ENCODE data around the gene ITGA8. TPM values are rescaled to one million over a fixed set of nuclear protein-coding genes. Genes with fewer than 3 reads are reported as not detected.
A peak's percentile ranks its signal among the peaks of the same experiment; 100 is the strongest.
"Not testable (repeated sequence)": the region's sequence is repeated elsewhere in the genome, so short reads cannot be mapped to it uniquely, and the experiment has no call there.

Gene ITGA8
- total RNA-seq, 3 donors from 2014 or later: 2.2 to 3.4 (median 2.5) TPM

- no peaks in the 10 kb centered on the region for H3K4me1 ChIP-seq (ENCODE audit: low read depth)
- no peaks in the 10 kb centered on the region for H3K36me3 ChIP-seq (ENCODE audit: low read depth)
- no peak for ATAC-seq
- H3K9me3 ChIP-seq: no peaks in the 10 kb centered on the region
- no peak for DNase-seq
- no peak for TF ChIP-seq CTCF (IDR thresholded peaks at IDR 0.05)
- intact Hi-C loops (cut with DNase I, micrococcal nuclease): no loop called here
- H3K4me3 ChIP-seq: no peak overlapping the region
Measured at GRCh38 chr10:15587271-15587670, 132.5 kb downstream of the ITGA8 start.

GRCh38 chr10:15585303-15585715, 134.4 kb downstream of the ITGA8 start:
- Histone ChIP-seq H3K9me3 (no peaks in the 10 kb centered on the region), H3K4me1 (ENCODE audit: low read depth) (no peaks in the 10 kb centered on the region), H3K36me3 (ENCODE audit: low read depth) (no peaks in the 10 kb centered on the region), H3K4me3 (no peak overlapping the region)
- ATAC-seq: peak; percentile 93
- intact Hi-C loops (cut with DNase I, micrococcal nuclease): no loop called here
- TF ChIP-seq CTCF (IDR thresholded peaks at IDR 0.05): peak; percentile 61
- peak; percentile 52 to 65 (median 64) for DNase-seq

- intact Hi-C loops (cut with DNase I, micrococcal nuclease); DNase-seq; H3K4me3 ChIP-seq; H3K4me1 ChIP-seq (ENCODE audit: low read depth); H3K36me3 ChIP-seq (ENCODE audit: low read depth); ATAC-seq; H3K9me3 ChIP-seq: not testable (repeated sequence)
Measured at GRCh38 chr10:15582972-15583371, 136.8 kb downstream of the ITGA8 start.

GRCh38 chr10:15579605-15580004, 140.1 kb downstream of the ITGA8 start:
- TF ChIP-seq CTCF (IDR thresholded peaks at IDR 0.05): no peak
- Histone ChIP-seq H3K9me3 (no peaks in the 10 kb centered on the region), H3K4me3 (no peak overlapping the region), H3K36me3 (ENCODE audit: low read depth) (no peaks in the 10 kb centered on the region), H3K4me1 (ENCODE audit: low read depth) (no peaks in the 10 kb centered on the region)
- DNase-seq: no peak
- no peak for ATAC-seq
- intact Hi-C loops (cut with DNase I, micrococcal nuclease): no loop called here

- intact Hi-C loops (cut with DNase I, micrococcal nuclease): no loop called here
- H3K4me1 ChIP-seq (ENCODE audit: low read depth): no peaks in the 10 kb centered on the region
- no peak for TF ChIP-seq CTCF (IDR thresholded peaks at IDR 0.05)
- no peaks in the 10 kb centered on the region for H3K36me3 ChIP-seq (ENCODE audit: low read depth)
- no peak overlapping the region for H3K4me3 ChIP-seq
- DNase-seq: no peak
- no peak for ATAC-seq
- no peaks in the 10 kb centered on the region for H3K9me3 ChIP-seq
Measured at GRCh38 chr10:15572531-15573045, 147.1 kb downstream of the ITGA8 start.

- no peak for ATAC-seq
- Histone ChIP-seq H3K4me1 (ENCODE audit: low read depth) (no peaks in the 10 kb centered on the region), H3K36me3 (ENCODE audit: low read depth) (no peaks in the 10 kb centered on the region), H3K9me3 (no peaks in the 10 kb centered on the region), H3K4me3 (no peak overlapping the region)
- no peak for TF ChIP-seq CTCF (IDR thresholded peaks at IDR 0.05)
- intact Hi-C loops (cut with DNase I, micrococcal nuclease): no loop called here
- DNase-seq: no peak
Measured at GRCh38 chr10:15571575-15571974, 148.1 kb downstream of the ITGA8 start.

Measured in mucosa of descending colon (tissue), 3 donors.